Stimulated activated CD4-positive, alpha-beta T cell treated with anti-CD3 and anti-CD28 coated beads, Interleukin-12 subunit alpha, Interleukin-12 subunit beta, amount 100 ng/mL, for 48 hours (primary cell): ENCODE results near the gene KRTAP9-3.
"Not testable (repeated sequence)": the region's sequence is repeated elsewhere in the genome, so short reads cannot be mapped to it uniquely, and the experiment has no call there.

Experiments
- DNase-seq, 3 donors: peaks; one replicate each; pipeline ENCODE4 v3.0.0-alpha.2; 2020; ENCODE audit warnings: low read depth in 2 of 3, low spot score in 1 of 3

The KRTAP9-3 gene

DNA sequence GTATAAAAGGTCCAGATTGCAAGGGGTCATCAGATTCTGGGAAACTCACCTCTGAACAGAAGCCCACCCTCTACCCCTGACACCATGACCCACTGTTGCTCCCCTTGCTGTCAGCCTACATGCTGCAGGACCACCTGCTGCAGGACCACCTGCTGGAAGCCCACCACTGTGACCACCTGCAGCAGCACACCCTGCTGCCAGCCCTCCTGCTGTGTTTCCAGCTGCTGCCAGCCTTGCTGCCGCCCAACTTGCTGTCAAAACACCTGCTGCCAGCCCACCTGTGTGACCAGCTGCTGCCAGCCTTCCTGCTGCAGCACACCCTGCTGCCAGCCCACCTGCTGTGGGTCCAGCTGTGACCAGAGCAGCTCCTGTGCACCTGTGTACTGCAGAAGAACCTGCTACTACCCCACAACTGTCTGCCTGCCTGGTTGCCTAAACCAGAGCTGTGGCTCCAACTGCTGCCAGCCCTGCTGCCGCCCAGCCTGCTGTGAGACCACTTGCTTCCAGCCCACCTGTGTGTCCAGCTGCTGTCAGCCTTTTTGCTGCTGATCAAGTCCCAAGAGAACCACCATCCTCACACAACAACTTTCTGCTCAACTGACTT, 17.5 kb downstream of the KRTAP9-3 start, which contains the start of gene KRTAP9-4:
Gene KRTAP9-4, plus strand, starts transcription at position 51 of the 604 bp plus-strand sequence. Its CDS starts 34 bp downstream, at position 85.
- DNase-seq, result not testable (repeated sequence)

DNA sequence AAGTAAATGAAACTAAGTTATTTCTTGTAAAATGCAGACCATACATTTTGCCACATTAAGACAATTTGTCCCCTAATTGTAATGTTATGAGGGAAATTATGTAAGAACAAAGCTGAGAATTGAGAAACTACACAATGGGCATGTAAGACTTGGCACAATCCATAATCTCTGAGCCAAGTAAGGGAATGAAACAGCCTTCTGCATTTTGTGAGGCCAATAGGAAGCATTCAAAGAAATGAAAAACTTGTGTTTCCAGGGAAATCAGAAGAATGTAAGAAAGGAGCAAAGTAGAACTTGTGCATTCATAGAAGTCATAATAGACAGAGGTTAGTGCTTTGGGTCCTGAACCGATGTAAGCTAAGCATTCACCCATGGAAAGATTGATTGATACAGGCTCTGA, 19.0 kb downstream of the KRTAP9-3 start:
- no peak for DNase-seq

DNA sequence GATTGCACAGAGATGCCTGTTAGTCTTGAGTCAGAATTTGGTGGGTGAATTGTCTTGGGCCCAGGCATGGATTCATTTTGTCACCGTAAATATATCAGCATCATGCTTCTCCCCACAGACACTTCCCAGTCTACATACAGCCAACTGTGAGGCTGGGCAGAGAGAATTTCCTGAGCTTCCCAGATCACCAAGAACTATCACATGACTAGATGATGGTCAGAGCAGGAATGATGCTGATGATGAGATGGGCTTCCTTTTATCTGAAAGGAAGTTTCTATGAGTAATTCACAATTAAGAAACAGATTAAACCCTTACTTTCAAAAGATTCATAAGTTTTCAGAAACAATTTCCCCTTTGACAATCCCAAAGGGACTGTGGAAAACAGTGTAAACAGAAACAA, 22.6 kb downstream of the KRTAP9-3 start:
- no peak for DNase-seq

DNA sequence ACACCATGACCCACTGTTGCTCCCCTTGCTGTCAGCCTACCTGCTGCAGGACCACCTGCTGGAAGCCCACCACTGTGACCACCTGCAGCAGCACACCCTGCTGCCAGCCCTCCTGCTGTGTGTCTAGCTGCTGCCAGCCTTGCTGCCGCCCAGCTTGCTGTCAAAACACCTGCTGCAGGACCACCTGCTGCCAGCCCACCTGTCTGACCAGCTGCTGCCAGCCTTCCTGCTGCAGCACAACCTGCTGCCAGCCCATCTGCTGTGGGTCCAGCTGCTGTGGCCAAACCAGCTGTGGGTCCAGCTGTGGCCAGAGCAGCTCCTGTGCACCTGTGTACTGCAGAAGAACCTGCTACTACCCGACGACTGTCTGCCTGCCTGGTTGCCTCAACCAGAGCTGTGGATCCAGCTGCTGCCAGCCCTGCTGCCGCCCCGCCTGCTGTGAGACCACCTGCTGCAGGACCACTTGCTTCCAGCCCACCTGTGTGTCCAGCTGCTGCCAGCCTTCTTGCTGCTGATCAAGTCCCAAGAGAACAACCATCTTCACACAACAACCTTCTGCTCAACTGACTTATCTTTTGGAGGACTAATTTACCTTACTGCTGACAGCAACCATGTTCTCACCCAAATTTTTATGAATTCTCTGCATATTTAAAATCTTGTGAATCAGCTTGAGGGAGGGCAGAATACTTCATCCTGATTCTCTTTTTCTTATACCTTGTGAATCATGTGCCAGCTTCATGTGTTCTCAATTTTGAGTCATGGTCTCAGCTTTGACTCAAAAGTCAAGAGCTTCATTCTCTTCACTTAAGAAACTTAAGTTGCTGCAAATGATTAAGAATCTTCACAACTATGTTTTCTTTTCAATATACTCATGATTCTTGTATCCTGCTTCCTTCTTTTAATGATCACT, 23.4 kb downstream of the KRTAP9-3 start, which contains the start of gene KRTAP9-9:
Gene KRTAP9-9, plus strand, starts transcription at position 4 of the 910 bp plus-strand sequence.
- DNase-seq, result not testable (repeated sequence)

DNA sequence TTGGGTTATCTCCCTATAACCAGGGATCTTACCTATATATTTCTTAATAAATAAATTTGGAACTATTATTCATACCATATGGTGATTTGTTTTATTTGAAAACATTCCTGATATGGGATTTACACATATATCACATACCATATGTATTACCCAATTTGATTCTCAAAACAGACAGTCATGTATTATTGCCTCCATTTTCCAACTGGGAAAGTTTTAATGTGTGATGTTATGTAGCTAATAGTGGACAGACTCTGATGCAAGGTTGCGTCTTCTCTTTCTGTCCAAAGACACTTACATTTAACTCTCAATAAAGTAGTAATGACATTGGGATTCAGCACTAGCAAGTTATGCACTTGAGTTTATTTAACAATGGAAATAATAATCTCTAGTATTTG, 24.0 kb downstream of the KRTAP9-3 start:
- no peak for DNase-seq

DNA sequence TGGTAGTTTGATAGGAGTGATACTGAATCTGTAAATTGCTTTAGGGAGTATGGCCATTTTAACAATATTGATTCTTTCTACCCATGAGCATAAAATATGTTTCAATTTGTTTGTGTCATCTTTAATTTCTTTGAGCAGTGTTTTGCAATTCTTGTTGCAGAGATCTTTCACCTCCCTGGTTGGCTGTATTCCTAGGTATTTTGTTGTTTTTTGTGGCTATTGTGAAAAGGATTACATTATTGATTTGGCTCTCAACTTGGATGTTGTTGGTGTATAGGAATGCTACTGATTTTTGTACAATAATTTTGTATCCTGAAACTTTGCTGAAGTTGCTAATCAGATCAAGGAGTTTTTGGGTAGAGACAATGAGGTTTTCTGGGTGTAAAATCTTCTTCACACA, 26.2 kb downstream of the KRTAP9-3 start:
- DNase-seq, result no peak

DNA sequence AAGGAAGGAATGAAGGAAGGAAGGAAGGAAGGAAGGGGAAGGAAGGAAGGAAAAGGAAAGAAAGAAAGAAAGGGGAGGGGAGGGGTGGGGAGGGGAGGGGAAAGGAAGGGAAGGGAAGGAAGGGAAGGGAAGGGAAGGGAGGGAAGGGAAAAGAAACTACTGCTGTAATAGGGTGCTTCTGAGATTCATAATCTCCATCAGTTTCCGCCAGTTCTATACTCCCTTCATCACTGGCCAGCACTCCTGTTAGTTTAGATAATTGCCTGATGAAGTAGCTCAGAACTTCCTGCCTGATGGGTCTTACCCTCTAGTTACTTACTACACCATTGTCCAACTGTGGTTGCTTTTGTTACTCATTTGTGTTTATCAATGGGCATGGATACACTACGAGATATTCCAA, 31.0 kb downstream of the KRTAP9-3 start:
- no peak for DNase-seq

DNA sequence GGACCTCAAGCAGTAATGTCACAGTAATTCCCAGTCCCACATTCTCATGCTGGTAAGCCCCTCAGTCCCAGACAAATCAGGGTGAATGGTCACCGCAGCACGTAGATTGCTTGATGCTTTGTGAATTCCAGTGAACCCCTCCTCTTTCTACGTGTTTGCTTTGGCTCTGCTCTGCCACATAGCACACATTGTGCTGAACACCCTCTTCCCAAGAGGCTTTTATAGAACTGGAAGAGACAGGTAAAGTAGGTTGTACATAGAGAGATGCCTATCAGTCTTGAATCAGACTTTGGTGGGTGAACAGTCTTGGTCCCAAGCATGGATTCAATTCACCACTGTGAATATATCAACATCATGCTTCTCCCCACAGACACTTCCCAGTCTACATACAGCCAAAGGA, 32.4 kb downstream of the KRTAP9-3 start:
- no peak for DNase-seq

DNA sequence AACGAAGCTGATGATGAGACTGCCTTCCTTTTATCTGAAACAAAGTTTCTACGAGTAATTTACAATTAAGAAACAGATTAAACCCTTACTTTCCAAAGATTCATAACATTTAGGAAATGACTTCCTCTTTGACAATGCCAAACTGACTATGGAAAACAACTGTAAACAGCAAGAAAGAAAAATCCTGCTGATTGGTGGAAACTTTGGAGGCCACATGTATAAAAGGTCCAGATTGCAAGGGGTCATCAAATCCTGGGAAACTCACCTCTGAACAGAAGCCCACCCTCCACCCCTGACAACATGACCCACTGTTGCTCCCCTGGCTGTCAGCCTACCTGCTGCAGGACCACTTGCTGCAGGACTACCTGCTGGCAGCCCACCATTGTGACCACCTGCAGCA, 32.8 kb downstream of the KRTAP9-3 start, which contains the start of gene KRTAP9-6:
Gene KRTAP9-6, plus strand, starts transcription at position 301 of the 400 bp plus-strand sequence. Its CDS starts 0 bp downstream, at position 301.
- DNase-seq, result no peak

DNA sequence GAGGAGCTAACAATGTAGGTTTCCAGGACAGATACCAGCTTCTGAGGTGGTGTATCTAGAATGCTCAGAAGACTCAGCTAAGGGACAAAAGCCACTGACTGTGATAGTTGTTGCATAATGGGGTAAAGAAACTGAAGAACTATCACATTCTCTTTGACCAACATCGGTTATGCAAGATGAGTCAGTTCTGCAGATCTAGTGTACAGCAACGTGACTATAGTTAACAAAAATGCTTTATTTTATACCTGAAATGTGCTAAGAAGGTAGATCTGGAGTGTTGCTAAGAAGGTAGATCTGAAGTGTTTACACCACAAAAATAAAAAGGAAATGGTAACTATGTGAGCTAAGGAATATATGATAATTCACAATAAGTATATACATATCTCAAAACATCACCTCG, 35.5 kb downstream of the KRTAP9-3 start:
- no peak for DNase-seq

DNA sequence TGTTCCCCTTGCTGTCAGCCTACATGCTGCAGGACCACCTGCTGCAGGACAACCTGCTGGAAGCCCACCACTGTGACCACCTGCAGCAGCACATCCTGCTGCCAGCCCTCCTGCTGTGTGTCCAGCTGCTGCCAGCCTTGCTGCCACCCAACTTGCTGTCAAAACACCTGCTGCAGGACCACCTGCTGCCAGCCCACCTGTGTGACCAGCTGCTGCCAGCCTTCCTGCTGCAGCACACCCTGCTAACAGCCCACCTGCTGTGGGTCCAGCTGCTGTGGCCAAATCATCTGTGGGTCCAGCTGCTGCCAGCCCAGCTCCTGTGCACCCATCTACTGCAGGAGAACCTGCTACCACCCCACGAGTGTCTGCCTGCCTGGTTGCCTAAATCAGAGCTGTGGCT, 39.1 kb downstream of the KRTAP9-3 start:
- DNase-seq, result not testable (repeated sequence)

DNA sequence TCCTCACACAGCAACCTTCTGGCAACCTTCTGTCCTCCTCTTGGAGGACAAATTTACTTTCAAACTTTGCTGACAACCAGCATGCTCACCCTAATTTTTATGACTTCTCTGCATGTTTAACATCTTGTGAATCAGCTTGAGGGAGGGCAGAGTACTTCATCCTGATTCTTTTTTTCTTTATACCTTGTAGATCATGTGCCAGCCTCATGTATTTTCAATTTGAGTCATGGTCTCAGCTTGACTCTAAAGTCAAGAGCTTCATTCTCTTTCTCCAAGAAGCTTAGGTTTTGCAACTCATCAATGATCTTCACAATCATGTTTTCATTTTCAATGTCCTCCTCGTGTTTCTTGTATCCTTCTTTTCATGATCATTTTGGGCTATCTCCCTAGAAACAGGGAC, 39.6 kb downstream of the KRTAP9-3 start:
- DNase-seq, result no peak

DNA sequence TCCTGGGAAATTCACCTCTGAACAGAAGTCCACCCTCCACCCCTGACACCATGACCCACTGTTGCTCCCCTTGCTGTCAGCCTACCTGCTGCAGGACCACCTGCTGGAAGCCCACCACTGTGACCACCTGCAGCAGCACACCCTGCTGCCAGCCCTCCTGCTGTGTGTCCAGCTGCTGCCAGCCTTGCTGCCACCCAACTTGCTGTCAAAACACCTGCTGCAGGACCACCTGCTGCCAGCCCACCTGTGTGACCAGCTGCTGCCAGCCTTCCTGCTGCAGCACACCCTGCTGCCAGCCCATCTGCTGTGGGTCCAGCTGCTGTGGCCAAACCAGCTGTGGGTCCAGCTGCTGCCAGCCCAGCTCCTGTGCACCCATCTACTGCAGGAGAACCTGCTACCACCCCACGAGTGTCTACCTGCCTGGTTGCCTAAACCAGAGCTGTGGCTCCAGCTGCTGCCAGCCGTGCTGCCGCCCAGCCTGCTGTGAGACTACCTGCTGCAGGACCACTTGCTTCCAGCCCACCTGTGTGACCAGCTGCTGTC, 43.5 kb downstream of the KRTAP9-3 start, which contains the start of gene KRTAP9-7:
Gene KRTAP9-7, plus strand, starts transcription at position 51 of the 543 bp plus-strand sequence. Its CDS starts 0 bp downstream, at position 51.
- DNase-seq, result not testable (repeated sequence)

DNA sequence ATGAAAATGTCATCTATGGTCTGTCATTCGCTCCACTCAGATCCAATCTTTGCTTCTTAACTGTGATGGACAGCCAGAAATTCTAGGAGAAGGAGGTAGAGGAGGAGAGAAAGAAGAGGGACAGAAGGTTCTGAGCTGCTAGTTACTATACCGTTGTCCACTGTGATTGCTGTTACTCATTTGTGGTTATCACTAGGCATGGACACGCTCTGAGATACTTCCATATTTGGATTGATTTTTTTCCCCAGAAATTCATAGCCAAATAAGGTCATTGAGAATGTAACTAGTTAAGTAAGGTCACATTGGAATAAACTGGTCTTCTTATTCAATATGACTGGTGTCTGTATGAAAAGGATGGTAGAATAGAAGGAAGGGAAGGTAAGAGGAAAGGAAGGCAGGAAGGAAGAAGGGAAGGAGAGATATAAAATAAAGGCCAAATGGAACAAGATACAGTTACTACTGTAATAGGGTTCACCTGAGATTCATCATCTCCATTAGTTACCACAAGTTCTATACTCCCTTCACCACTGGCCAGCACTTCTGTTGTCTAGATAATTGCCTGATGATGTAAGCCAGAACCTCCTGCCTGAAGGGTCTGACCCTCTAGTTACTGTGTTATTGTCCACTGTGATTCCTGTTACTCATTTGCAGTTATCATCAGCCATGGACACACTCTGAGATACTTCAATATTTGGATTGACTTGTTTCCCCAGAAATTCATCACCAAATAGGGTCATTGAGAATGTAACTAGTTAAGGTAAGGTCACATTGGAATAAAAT, 46.1 kb downstream of the KRTAP9-3 start:
- DNase-seq, result no peak
